ENCODE data around the gene SLC12A8.

SLC12A8 gene

GRCh38 chr3:125110016-125110875 lies 102.3 kb downstream of the SLC12A8 start:
- FAIRE-seq (peak; percentile 80), DNase-seq (ENCODE audit: insufficient read length, low spot score) (no peak)
- 0 out of 2 replicates have a peak, but pooled peaks have one; percentile 1 for TF ChIP-seq SPI1 (IDR thresholded peaks at IDR 0.05; ENCODE audit: low read depth, low read length)
- TF ChIP-seq TAF1 (IDR thresholded peaks at IDR 0.05; ENCODE audit: low read depth, low read length), result no peak

DNA sequence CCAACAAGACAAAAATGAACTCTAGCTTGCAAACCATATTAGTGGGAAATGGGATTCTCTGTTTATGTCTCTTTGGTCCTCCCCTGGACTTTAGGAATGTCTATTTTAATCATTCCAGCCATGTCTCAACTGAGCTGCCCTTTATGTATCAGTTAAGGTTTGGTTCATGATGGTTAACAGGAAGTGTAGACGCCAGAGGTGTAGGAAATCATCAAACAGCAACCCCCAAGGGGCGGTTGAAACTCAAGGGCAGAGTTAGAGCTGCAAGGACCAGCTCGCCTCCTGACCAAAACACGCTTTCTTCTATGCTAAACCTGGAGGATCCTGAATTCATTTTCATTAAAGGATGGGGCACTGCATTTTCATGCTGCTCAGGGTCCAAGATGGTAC lies 103.0 kb downstream of the SLC12A8 start:
- no peak for DNase-seq (ENCODE audit: insufficient read length, low spot score)
- no peak for TF ChIP-seq POLR2A (IDR thresholded peaks at IDR 0.05; ENCODE audit: low read depth, low read length)
- TF ChIP-seq SPI1 (IDR thresholded peaks at IDR 0.05; ENCODE audit: low read depth, low read length), result peak; percentile 49
- TF ChIP-seq PAX5 (IDR thresholded peaks at IDR 0.05; ENCODE audit: insufficient read depth, low read length, severe bottlenecking), result no peak
- no peak for TF ChIP-seq POLR2AphosphoS5 (IDR thresholded peaks at IDR 0.05; ENCODE audit: low read depth, low read length)
- no peak for TF ChIP-seq TAF1 (IDR thresholded peaks at IDR 0.05; ENCODE audit: low read depth, low read length)
- TF ChIP-seq POU2F2 (IDR thresholded peaks at IDR 0.05; ENCODE audit: low read depth, low read length), result no peak
- no peak for FAIRE-seq

- no peak for TF ChIP-seq SPI1 (IDR thresholded peaks at IDR 0.05; ENCODE audit: low read depth, low read length)
- TF ChIP-seq POLR2A (IDR thresholded peaks at IDR 0.05; ENCODE audit: low read depth, low read length), result peak; percentile 69
- DNase-seq (ENCODE audit: insufficient read length, low spot score) (no peak), FAIRE-seq (no peak)
Measured at GRCh38 chr3:125108833-125109535, 103.6 kb downstream of the SLC12A8 start.

DNA sequence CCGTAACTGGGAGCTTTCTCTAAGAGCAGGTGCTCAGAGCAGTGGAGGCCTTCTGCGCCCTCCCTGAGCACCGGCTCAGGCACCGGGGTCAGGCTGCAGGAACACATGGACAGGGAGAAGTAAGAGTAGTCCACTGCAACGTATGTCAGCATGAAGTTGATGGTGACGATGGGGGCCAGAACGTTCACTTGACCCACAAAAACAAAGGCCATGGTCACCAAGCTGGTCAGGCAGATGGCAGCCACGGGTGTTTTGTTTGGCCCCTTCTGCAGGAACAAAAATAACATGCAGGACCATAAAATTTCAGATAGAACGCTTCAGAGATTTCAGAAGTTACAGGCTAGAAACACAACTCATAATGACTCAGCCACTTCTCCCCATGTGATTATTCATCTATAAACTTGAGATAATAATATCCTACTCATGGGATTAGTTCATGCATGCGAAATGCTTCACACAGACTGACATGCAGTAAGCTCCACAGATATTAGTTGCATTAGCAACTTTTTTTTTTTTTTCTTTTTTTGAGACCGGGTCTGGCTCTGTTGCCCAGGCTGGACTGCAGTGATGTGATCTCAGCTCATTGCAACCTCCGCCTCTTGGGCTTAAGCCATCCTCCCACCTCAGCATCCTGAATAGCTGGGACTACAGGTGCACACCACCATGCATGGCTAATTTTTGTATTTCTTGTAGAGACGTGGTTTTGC lies 104.5 kb downstream of the SLC12A8 start:
- FAIRE-seq (peak; percentile 96), DNase-seq (ENCODE audit: insufficient read length, low spot score) (no peak)
- TF ChIP-seq SPI1 (IDR thresholded peaks at IDR 0.05; ENCODE audit: low read depth, low read length) (peak; percentile 36; the same call in 1 of the 2 replicates), POLR2AphosphoS5 (IDR thresholded peaks at IDR 0.05; ENCODE audit: low read depth, low read length) (no peak; the same call in 1 of the 2 replicates), POU2F2 (IDR thresholded peaks at IDR 0.05; ENCODE audit: low read depth, low read length) (no peak), POLR2A (IDR thresholded peaks at IDR 0.05; ENCODE audit: low read depth, low read length) (no peak), TAF1 (IDR thresholded peaks at IDR 0.05; ENCODE audit: low read depth, low read length) (no peak; the same call in 1 of the 2 replicates)

DNA sequence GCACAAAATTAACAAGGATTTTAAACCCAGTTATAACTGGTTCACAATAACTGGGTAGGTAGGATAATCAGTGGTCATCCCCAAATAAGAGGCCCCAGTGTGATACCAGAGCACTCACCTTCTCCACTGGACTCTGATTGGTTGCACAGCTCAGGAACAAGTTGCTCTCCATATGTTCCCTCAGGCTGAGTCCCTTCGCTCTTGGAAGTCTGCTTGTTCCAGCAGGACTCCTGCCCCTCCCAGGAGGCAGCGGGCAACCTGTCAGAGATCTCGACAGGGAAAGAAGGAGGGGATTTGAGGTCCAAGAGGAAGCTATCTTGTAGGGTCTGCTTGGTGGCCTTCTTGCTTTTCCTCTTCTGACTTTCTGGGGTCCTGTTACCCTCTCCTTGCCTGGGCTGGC lies 105.2 kb downstream of the SLC12A8 start:
- TF ChIP-seq PAX5 (IDR thresholded peaks at IDR 0.05; ENCODE audit: insufficient read depth, low read length, severe bottlenecking) (no peak), POU2F2 (IDR thresholded peaks at IDR 0.05; ENCODE audit: low read depth, low read length) (no peak), SPI1 (IDR thresholded peaks at IDR 0.05; ENCODE audit: low read depth, low read length) (no peak), POLR2A (IDR thresholded peaks at IDR 0.05; ENCODE audit: low read depth, low read length) (no peak; the same call in 1 of the 2 replicates), TAF1 (IDR thresholded peaks at IDR 0.05; ENCODE audit: low read depth, low read length) (no peak), POLR2AphosphoS5 (IDR thresholded peaks at IDR 0.05; ENCODE audit: low read depth, low read length) (no peak)
- DNase-seq (ENCODE audit: insufficient read length, low spot score) (no peak), FAIRE-seq (peak; percentile 69)

- no peak for TF ChIP-seq TAF1 (IDR thresholded peaks at IDR 0.05; ENCODE audit: low read depth, low read length)
- no peak for TF ChIP-seq SPI1 (IDR thresholded peaks at IDR 0.05; ENCODE audit: low read depth, low read length)
- TF ChIP-seq POU2F2 (IDR thresholded peaks at IDR 0.05; ENCODE audit: low read depth, low read length), result no peak
- TF ChIP-seq PAX5 (IDR thresholded peaks at IDR 0.05; ENCODE audit: insufficient read depth, low read length, severe bottlenecking), result no peak
- TF ChIP-seq POLR2A (IDR thresholded peaks at IDR 0.05; ENCODE audit: low read depth, low read length), result no peak
- TF ChIP-seq POLR2AphosphoS5 (IDR thresholded peaks at IDR 0.05; ENCODE audit: low read depth, low read length), result no peak
- FAIRE-seq, result no peak
Measured at GRCh38 chr3:125105116-125105515, 107.4 kb downstream of the SLC12A8 start.

GRCh38 chr3:125104639-125105038 lies 107.9 kb downstream of the SLC12A8 start:
- DNase-seq (ENCODE audit: insufficient read length, low spot score) (no peak), FAIRE-seq (peak; percentile 50)
- no peak for TF ChIP-seq PAX5 (IDR thresholded peaks at IDR 0.05; ENCODE audit: insufficient read depth, low read length, severe bottlenecking)

More at GRCh38 chr3:125105116-125105515, 107.4 kb downstream of the SLC12A8 start:
- DNase-seq (ENCODE audit: insufficient read length, low spot score), result no peak

DNA sequence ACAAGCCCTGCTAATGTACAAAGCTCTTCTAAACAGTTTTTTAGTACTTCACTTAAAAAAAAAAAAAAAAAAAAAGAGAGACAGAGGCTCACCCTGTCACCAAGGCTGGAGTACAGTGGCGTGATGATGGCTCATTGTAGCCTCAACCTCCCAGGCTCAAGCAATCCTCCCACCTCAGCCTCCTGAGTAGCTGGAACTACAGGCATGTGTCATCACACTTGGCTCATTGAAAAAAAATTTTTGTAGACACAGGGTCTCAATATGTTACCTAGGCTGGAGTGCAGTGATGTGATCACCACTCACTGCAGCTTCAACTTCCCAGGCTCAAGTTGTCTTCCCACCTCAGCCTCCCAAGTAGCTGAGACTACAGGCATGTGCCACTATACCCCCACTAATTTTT lies 109.1 kb downstream of the SLC12A8 start:
- DNase-seq (ENCODE audit: insufficient read length, low spot score) (no peak), FAIRE-seq (no peak)
- TF ChIP-seq POLR2AphosphoS5 (IDR thresholded peaks at IDR 0.05; ENCODE audit: low read depth, low read length) (no peak), POU2F2 (IDR thresholded peaks at IDR 0.05; ENCODE audit: low read depth, low read length) (no peak), POLR2A (IDR thresholded peaks at IDR 0.05; ENCODE audit: low read depth, low read length) (no peak), SPI1 (IDR thresholded peaks at IDR 0.05; ENCODE audit: low read depth, low read length) (no peak), TAF1 (IDR thresholded peaks at IDR 0.05; ENCODE audit: low read depth, low read length) (no peak), PAX5 (IDR thresholded peaks at IDR 0.05; ENCODE audit: insufficient read depth, low read length, severe bottlenecking) (no peak)

DNA sequence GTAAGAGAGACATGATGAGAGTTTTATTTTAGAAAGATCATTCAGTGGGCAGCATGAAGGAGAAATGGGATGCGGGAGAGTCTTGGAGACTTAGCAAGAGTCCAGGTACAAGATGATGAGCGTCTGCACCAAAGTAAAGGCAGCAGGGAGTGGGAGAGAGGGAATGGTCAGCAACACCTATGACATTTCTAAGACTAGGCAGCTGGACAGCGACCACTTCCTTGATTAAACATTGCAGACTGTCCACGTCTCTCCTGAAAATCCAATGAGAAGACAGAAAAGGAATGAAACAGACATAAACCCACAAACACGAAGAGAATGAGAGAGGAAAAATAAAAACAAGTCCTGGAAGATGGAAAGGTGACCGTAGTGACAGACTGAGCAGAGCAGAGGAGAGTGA lies 110.1 kb downstream of the SLC12A8 start:
- TF ChIP-seq POU2F2 (IDR thresholded peaks at IDR 0.05; ENCODE audit: low read depth, low read length) (no peak), TAF1 (IDR thresholded peaks at IDR 0.05; ENCODE audit: low read depth, low read length) (no peak), PAX5 (IDR thresholded peaks at IDR 0.05; ENCODE audit: insufficient read depth, low read length, severe bottlenecking) (no peak), POLR2A (IDR thresholded peaks at IDR 0.05; ENCODE audit: low read depth, low read length) (no peak), SPI1 (IDR thresholded peaks at IDR 0.05; ENCODE audit: low read depth, low read length) (no peak), POLR2AphosphoS5 (IDR thresholded peaks at IDR 0.05; ENCODE audit: low read depth, low read length) (no peak)
- DNase-seq (ENCODE audit: insufficient read length, low spot score), result no peak
- peak; percentile 41 for FAIRE-seq

All from GM12891 (cell line).